Heart left ventricle (tissue), 13 donors: Measurements from ENCODE around the gene DPEP3.

Experiments
- POLR2A ChIP-seq, 2 donors: fragments of 450-650 bp; IDR thresholded peaks; one replicate each; pipeline ENCODE4 v1.6.1; 2017; ENCODE audit warnings: antibody characterized with exemption in 2 of 2, mild to moderate bottlenecking in 2 of 2, moderate library complexity in 2 of 2
- TF ChIP-seq, protein P1 (sequence below), 12 donors: fragments of 200-600 bp; sonication (generic) in 4 of 12; IDR thresholded peaks; one replicate each; pipeline versions ENCODE4 v1.5.0 to v1.8.0; 2018 to 2022; ENCODE audit warnings: antibody characterized with exemption in 12 of 12, mild to moderate bottlenecking in 5 of 12
- donor health status: ischemic (EF 13 %, LVEDD 7.1; RV severe dilation, severe dysfunction).
- donor health status: DM: no; HTN: yes; CAD: no.
- donor health status: DM: no; HTN: no; CAD: no.
- donor health status: ischemic (EF 25% LVEDD 6.9; RV normal size, moderate dysfunction).
- donor health status: ischemic (EF 25% LVEDD 5.7; RV mildly dilated, moderate dysfunction).
- donor health status: ischemic (EF 35%, LVEDD 5.7; RV mildly dilated, moderate dysfunction).
- donor health status: nonischemic (EF 11% LVEDD 7.7; RV severe dilation, severe dysfunction).
- donor health status: DM: yes; HTN: yes; CAD: no.
- donor health status: PGD.
- donor health status: ischemic (EF 29% LVEDD 5.4; RV normal size, mild dysfunction).
- donor health status: nonischemic (EF 23%, LVEDD 6.1; RV moderate dilation, normal function).

GRCh38 chr16:67950335-67950843, 29.9 kb downstream of the DPEP3 start:
- TF ChIP-seq, protein P1, sequence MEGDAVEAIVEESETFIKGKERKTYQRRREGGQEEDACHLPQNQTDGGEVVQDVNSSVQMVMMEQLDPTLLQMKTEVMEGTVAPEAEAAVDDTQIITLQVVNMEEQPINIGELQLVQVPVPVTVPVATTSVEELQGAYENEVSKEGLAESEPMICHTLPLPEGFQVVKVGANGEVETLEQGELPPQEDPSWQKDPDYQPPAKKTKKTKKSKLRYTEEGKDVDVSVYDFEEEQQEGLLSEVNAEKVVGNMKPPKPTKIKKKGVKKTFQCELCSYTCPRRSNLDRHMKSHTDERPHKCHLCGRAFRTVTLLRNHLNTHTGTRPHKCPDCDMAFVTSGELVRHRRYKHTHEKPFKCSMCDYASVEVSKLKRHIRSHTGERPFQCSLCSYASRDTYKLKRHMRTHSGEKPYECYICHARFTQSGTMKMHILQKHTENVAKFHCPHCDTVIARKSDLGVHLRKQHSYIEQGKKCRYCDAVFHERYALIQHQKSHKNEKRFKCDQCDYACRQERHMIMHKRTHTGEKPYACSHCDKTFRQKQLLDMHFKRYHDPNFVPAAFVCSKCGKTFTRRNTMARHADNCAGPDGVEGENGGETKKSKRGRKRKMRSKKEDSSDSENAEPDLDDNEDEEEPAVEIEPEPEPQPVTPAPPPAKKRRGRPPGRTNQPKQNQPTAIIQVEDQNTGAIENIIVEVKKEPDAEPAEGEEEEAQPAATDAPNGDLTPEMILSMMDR (IDR thresholded peaks at IDR 0.05) = no peak
- no peak for TF ChIP-seq POLR2A (IDR thresholded peaks at IDR 0.05)
